ENCODE measurements around the gene ADAM19. TPM values are rescaled to one million over a fixed set of nuclear protein-coding genes. Genes with fewer than 3 reads are reported as not detected.

ADAM19 gene
- total RNA-seq, 2 experiments from 2014 or later = 24.2 to 103 TPM

DNA sequence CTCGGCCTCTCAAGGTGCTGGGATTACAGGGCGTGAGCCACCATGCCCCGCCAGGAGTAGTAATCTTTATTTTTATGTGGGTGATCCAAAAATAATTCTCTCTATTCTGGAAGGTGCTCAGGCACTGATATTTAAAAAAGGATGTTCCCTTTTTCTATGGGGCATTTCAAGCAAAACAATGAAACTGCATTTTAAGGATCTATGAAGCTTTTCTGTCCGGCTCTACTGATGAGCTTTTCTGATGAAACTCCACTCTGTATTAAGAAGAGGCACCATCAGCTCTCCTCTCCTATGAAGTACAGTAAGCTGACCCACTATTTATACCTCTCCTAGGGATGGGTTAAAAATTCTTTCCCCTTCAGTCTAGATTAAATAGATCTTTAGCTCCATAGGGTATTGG lies 7.4 kb downstream of the ADAM19 start:
- Histone ChIP-seq H3K36me3 (ENCODE audit: insufficient read depth, low read length) (peaks cover 60% of the 10 kb centered on the region), H3K4me1 (ENCODE audit: insufficient read depth, low read length, poor library complexity, severe bottlenecking) (peaks cover 36% of the 10 kb centered on the region), H2AFZ (ENCODE audit: low read length) (no peak overlapping the region), H3K9me2 (ENCODE audit: insufficient read depth, low read length) (no peaks in the 10 kb centered on the region), H3K4me2 (ENCODE audit: low read length) (no peak overlapping the region), H3K9me3 (ENCODE audit: low read length) (0 out of 2 replicates have a peak, but pooled peaks cover 5% of the 10 kb centered on the region), H3K4me3 (ENCODE audit: low read depth, low read length, poor library complexity, severe bottlenecking) (no peak overlapping the region), H3K79me2 (ENCODE audit: insufficient read depth, low read depth, low read length) (peaks cover 14% of the 10 kb centered on the region; the same call in 1 of the 2 replicates), H4K20me1 (ENCODE audit: insufficient read depth, low read length) (no peaks in the 10 kb centered on the region), H3K27ac (ENCODE audit: low read depth, low read length, poor library complexity, severe bottlenecking) (no peak overlapping the region)
- ChIA-PET POLR2A (interaction anchor here (0.5 to 9.5 kb wide), 10 partner anchors 9 to 151 kb away, joined by 3 to 111 read pairs (median 5); no protein-coding TSS in a partner anchor), CTCF (ENCODE audit: unreplicated experiment) (no interaction called here)
- no peak for DNase-seq (ENCODE audit: low spot score)
- no TSS peak for BruUV-seq (replicated peaks)
- intact Hi-C loops (cut with micrococcal nuclease; ENCODE audit: unreplicated experiment) = no loop called here
- TF ChIP-seq, protein P1, sequence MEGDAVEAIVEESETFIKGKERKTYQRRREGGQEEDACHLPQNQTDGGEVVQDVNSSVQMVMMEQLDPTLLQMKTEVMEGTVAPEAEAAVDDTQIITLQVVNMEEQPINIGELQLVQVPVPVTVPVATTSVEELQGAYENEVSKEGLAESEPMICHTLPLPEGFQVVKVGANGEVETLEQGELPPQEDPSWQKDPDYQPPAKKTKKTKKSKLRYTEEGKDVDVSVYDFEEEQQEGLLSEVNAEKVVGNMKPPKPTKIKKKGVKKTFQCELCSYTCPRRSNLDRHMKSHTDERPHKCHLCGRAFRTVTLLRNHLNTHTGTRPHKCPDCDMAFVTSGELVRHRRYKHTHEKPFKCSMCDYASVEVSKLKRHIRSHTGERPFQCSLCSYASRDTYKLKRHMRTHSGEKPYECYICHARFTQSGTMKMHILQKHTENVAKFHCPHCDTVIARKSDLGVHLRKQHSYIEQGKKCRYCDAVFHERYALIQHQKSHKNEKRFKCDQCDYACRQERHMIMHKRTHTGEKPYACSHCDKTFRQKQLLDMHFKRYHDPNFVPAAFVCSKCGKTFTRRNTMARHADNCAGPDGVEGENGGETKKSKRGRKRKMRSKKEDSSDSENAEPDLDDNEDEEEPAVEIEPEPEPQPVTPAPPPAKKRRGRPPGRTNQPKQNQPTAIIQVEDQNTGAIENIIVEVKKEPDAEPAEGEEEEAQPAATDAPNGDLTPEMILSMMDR (conservative IDR thresholded peaks at IDR 0.05; ENCODE audit: low read length) = no peak
- no peak for TF ChIP-seq EZH2phosphoT487 (IDR thresholded peaks at IDR 0.05; ENCODE audit: borderline replicate concordance, low read depth, low read length)

DNA sequence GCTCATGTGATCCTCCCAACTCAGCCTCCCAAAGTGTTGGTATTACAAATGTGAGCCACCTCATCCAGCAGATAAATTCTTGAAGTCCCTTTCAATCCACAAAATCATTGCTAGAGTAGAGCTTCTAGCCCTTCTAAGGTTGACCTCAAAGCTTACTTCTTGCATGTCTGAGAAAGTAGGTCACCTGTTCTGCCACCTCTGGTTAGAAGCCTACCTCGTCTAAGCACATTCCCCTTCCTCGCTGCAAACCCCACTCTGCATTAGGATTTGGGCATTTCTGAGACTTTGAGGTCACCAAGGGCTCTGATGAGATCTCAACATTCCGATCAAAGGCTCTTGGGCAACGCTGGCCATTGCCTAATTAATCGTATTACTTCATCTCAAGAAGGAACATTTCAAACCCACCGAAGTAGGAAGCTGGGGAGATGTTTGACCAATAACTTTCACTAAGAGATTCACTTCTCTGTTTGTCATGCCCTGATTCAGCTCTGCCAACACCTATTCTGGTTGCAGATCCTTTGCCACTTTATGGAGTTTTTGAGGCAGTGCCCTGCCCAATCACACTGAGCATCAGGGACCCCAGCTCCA lies 8.6 kb downstream of the ADAM19 start:
- no peak for TF ChIP-seq EZH2phosphoT487 (IDR thresholded peaks at IDR 0.05; ENCODE audit: borderline replicate concordance, low read depth, low read length)
- TF ChIP-seq, protein P1 (conservative IDR thresholded peaks at IDR 0.05; ENCODE audit: low read length) = no peak
- Histone ChIP-seq H3K27ac (ENCODE audit: low read depth, low read length, poor library complexity, severe bottlenecking) (no peak overlapping the region), H3K79me2 (ENCODE audit: insufficient read depth, low read depth, low read length) (peaks cover 2% of the 10 kb centered on the region; the same call in 1 of the 2 replicates), H4K20me1 (ENCODE audit: insufficient read depth, low read length) (no peaks in the 10 kb centered on the region), H2AFZ (ENCODE audit: low read length) (no peak overlapping the region), H3K4me3 (ENCODE audit: low read depth, low read length, poor library complexity, severe bottlenecking) (no peak overlapping the region), H3K36me3 (ENCODE audit: insufficient read depth, low read length) (peaks cover 72% of the 10 kb centered on the region), H3K4me1 (ENCODE audit: insufficient read depth, low read length, poor library complexity, severe bottlenecking) (peaks cover 23% of the 10 kb centered on the region), H3K4me2 (ENCODE audit: low read length) (no peak overlapping the region), H3K9me2 (ENCODE audit: insufficient read depth, low read length) (no peaks in the 10 kb centered on the region), H3K9me3 (ENCODE audit: low read length) (no peaks in the 10 kb centered on the region)
- ChIA-PET POLR2A (interaction anchor here (0.6 to 9.5 kb wide), 8 partner anchors 9 to 81 kb away, joined by 3 to 111 read pairs (median 5); no protein-coding TSS in a partner anchor), CTCF (ENCODE audit: unreplicated experiment) (no interaction called here)
- BruUV-seq (replicated peaks) = no TSS peak
- intact Hi-C loops (cut with micrococcal nuclease; ENCODE audit: unreplicated experiment) = no loop called here
- no peak for DNase-seq (ENCODE audit: low spot score)
